ENCODE data around the gene BNIPL. TPM values are rescaled to one million over a fixed set of nuclear protein-coding genes. Genes with fewer than 3 reads are reported as not detected.

BNIPL gene
- total RNA-seq, 1 donor from 2014 or later: 1.5 TPM

DNA sequence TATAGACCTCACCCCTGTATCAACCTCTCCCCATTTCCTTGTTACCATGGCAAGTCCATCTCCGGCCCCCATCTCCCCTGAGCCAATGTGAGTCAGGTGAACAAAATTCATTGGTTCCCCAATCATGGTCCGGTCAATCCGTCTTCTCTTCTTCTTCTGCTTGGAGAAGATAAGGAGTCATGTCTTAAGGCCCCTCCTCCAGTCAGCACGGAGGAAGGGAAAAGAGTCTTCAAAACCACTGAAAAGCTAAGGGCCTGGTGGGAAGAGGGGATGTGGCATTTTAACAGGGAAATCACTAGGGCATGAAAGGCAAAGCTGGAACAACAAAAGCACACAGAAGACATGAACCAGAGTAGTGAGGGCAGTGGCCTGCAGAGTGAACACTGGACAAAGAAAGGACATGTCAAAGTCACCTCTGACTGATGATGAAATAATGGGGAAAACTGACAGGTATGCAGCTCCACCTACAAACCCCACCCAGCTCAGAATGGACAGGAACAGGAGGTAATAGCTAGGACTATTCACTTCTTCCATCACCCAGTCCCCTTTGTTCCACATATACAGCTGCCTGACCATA is 18.7 kb downstream of the BNIPL start:
- intact Hi-C loops (cut with micrococcal nuclease): loop anchor here (5.0 to 10.0 kb wide), 2 partner anchors 493 to 690 kb away; partner anchors contain the start of gene RPRD2

GRCh38 chr1:151055581-151055980 is 19.2 kb downstream of the BNIPL start:
- intact Hi-C loops (cut with micrococcal nuclease): loop anchor here (5.0 to 10.0 kb wide), 2 partner anchors 493 to 691 kb away; partner anchors contain the start of gene RPRD2

GRCh38 chr1:151056149-151056548 is 19.8 kb downstream of the BNIPL start:
- intact Hi-C loops (cut with micrococcal nuclease): loop anchor here (1.0 to 10.0 kb wide), 3 partner anchors 8 to 691 kb away; partner anchors contain the start of gene RPRD2

- intact Hi-C loops (cut with micrococcal nuclease): loop anchor here (1.0 to 10.0 kb wide), 5 partner anchors 12 to 694 kb away; partner anchors contain the start of genes GABPB2, RPRD2 and TNFAIP8L2
Observed at GRCh38 chr1:151058692-151059091, 22.3 kb downstream of the BNIPL start.

DNA sequence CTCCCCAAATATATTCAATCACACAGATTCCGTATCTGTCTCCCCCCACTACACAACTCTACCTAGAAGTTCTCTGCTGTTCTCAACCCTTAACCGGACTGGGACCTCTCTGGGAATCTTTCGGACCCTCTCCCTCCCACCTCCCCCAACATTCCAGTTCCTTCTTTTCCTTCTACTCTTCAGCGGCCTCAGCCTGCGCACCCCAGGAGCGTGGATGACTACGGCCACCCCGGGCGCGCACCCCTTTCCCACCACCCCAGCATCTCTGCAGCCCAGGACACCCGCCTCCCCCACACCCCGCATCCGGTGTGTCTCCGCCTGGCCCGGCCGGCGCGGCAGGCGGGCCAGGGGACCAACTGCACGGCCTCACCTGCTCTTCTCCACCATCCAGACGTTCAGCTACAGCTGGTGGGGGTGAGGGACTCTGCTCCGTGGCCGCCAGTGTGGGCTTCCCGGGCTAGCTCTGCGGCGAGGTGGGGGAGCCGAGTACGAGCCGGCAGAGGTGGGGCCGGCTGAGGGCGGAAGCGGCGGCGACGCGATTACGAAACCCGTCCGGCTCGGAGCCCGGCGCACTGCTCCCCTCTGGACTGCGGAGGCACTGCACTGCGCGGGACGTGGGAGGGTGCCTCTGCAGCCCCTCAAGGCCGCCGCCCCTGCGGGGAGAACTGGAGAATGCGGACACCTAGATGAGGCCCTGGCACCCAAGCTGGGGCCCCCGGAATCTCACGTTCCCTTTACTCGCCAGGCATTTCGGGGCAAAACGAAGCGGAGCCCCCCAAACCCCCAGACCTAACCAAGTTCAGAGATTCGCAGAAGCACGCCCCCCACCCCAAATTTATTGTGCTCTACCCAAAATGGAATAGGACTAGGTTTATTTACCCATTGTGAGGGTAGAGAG is 23.0 kb downstream of the BNIPL start, which contains the start of gene CDC42SE1:
Gene CDC42SE1 (minus strand): TSS at position 514 of the 898 bp plus-strand sequence. CDS start 3,892 bp downstream, outside the sequence.
- intact Hi-C loops (cut with micrococcal nuclease): loop anchor here (1.0 to 10.0 kb wide), 5 partner anchors 11 to 695 kb away; partner anchors contain the start of genes GABPB2, RPRD2 and TNFAIP8L2

GRCh38 chr1:151060007-151060656 is 23.7 kb downstream of the BNIPL start, which contains the start of gene MLLT11:
Gene MLLT11 (plus strand): TSS chr1:151060397. CDS start chr1:151067225, 6,828 bp downstream.
- intact Hi-C loops (cut with micrococcal nuclease): no loop called here

GRCh38 chr1:151060657-151061421 is 24.5 kb downstream of the BNIPL start:
- intact Hi-C loops (cut with micrococcal nuclease): no loop called here

GRCh38 chr1:151061704-151062103 is 25.3 kb downstream of the BNIPL start:
- intact Hi-C loops (cut with micrococcal nuclease): no loop called here

DNA sequence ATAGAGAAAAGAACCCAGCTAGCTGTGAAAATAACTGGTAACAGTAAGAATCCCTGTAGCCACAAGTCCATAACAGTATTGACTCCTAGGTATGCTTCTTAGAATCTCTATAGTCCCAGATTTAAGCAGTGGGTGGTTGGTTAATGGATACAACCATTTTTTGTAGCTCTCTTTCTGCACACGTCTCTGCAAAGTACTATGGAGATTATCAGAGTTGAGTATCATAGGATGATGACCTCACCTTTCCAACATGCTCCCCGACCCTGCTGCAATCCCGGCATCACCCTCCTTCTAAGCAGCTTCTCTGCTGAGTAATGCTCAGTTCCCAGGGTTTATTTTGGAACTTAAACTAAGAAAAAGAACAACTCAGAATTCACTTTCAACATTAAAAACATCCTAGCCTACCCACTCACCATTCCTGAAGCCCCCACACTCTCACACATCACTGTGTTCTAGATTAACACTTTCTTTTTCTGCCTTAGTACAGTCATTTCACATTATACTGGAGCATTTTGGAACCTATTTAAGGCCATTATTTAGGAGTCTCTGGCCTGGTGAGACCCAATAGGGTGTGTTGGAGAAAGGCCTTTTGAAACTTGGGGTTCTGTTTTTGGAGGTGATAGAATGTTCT is 26.5 kb downstream of the BNIPL start:
- intact Hi-C loops (cut with micrococcal nuclease): no loop called here

GRCh38 chr1:151065089-151065645 is 28.8 kb downstream of the BNIPL start:
- intact Hi-C loops (cut with micrococcal nuclease): no loop called here

DNA sequence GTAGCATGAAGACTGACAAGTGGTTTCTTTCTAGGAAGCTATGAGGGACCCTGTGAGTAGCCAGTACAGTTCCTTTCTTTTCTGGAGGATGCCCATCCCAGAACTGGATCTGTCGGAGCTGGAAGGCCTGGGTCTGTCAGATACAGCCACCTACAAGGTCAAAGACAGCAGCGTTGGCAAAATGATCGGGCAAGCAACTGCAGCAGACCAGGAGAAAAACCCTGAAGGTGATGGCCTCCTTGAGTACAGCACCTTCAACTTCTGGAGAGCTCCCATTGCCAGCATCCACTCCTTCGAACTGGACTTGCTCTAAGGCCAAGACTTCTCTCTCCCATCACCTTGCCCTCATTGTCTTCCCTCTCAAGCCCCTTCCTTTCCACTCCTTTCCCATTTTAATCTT is 30.8 kb downstream of the BNIPL start:
- intact Hi-C loops (cut with micrococcal nuclease): no loop called here

- intact Hi-C loops (cut with micrococcal nuclease): no loop called here
Observed at GRCh38 chr1:151069103-151069486, 32.7 kb downstream of the BNIPL start.

DNA sequence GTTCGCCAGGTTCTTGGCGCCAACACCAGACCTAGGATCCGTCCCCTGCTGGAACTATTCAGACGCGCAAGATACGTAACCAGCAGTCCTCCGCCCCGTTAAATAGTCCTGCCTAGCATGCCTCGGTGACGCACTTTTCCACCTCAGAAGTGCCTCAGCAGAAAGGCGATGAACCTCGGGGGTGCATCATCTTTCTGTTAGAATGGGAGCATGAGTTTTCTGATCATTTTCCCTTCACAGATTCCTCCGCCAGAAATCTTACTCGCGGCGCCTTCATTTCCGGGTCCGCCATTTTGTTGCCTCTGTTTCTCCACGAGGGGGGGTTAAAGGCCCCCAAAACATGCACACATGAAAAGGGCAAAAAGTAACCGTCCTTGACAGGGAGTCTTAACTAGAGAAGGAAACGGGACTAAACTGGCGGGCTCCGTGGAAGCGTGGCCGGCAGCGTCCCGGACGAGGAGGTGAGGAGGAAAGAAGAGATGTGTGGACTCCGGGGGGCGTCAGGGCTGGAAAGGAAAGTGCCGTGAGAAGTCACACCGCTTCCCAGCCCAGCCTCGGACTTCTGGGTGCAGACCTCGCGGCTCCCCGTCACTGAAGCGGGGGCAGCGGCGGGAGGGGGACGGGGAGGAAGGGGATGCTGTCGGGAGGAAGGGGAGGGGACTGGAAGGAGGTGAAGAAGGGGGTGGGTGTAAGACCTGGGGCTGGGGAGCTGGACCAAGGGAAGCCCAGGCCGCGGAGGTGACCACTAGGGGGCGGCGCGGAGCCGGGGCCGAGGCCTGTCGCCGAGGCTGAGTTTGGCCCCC is 34.3 kb downstream of the BNIPL start, which contains the start of gene GABPB2:
Gene GABPB2 (plus strand): TSS at position 288 of the 803 bp plus-strand sequence. CDS start 17,429 bp downstream, outside the sequence.
- intact Hi-C loops (cut with micrococcal nuclease): loop anchor here (1.0 to 2.0 kb wide), 5 partner anchors 11 to 441 kb away; partner anchors contain the start of genes CDC42SE1, ENSA, PRUNE1 and TNFAIP8L2

DNA sequence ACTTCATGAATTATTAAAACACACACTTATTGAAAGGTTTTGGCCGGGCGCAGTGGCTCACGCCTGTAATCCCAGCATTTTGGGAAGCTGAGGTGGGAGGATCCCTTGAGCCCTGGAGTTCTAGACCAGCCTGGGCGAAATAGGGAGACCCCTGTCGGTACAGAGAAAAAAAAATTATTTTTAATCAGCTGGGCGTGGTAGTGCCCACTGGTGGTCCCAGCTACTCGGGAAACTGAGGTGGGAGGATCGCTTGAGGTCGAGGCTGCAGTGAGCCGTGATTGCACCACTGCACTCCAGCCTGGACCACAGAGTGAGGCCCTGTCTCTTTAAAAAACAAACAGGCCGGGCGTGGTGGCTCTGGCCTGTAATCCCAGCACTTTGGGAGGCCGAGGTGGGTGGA is 35.8 kb downstream of the BNIPL start:
- intact Hi-C loops (cut with micrococcal nuclease): no loop called here

- intact Hi-C loops (cut with micrococcal nuclease): no loop called here
Observed at GRCh38 chr1:151085953-151086559, 49.7 kb downstream of the BNIPL start.
